Gastrocnemius medialis (tissue), 4 donors: ENCODE results near the gene SLC22A6. TPM values are rescaled to one million over a fixed set of nuclear protein-coding genes. Genes with fewer than 3 reads are reported as not detected.
"Not testable (repeated sequence)": the region's sequence is repeated elsewhere in the genome, so short reads cannot be mapped to it uniquely, and the experiment has no call there.

Source experiments
- ATAC-seq, 2 donors: fragments of 150-250 bp; one replicate each; pipeline ENCODE4 v1.9.1; 2016
- DNase-seq, 2 donors: peaks; one replicate each; pipeline ENCODE4 v3.0.0-alpha.2; 2019
- H3K27ac ChIP-seq, 4 donors: fragments of 200-600 bp; sonication (generic); 1 replicate in 1 of 4; 2 replicates in 3 of 4; pipeline ENCODE4 v1.5.1; 2016 to 2018; ENCODE audit warnings: mild to moderate bottlenecking in 2 of 4, moderate library complexity in 1 of 4
- H3K27me3 ChIP-seq, 3 donors: fragments of 200-600 bp; sonication (generic) in 2 of 3; 1 replicate in 1 of 3; 2 replicates in 2 of 3; pipeline versions ENCODE4 v1.5.1 to v1.6.0; 2016 to 2019; ENCODE audit warnings: mild to moderate bottlenecking in 1 of 3, moderate library complexity in 1 of 3
- H3K36me3 ChIP-seq, 2 donors: fragments of 200-600 bp; sonication (generic) in 1 of 2; one replicate each; pipeline ENCODE4 v1.5.1; 2017 to 2018
- H3K4me1 ChIP-seq, 2 donors: fragments of 200-600 bp; sonication (generic) in 1 of 2; one replicate each; pipeline ENCODE4 v1.5.1; 2016 to 2017; ENCODE audit warnings: mild to moderate bottlenecking in 2 of 2
- H3K4me3 ChIP-seq, 4 donors: fragments of 200-600 bp; sonication (generic) in 3 of 4; 1 replicate in 1 of 4; 2 replicates in 3 of 4; pipeline ENCODE4 v1.5.1; 2016 to 2019; ENCODE audit warnings: mild to moderate bottlenecking in 2 of 4
- H3K9me3 ChIP-seq, 3 donors: fragments of 200-600 bp; sonication (generic) in 2 of 3; 1 replicate in 1 of 3; 2 replicates in 2 of 3; pipeline ENCODE4 v1.5.1; 2016 to 2019
- CTCF ChIP-seq, 5 experiments: fragments of 450-650 bp in 3 of 5; fragments of 200-600 bp in 2 of 5; sonication (generic) in 2 of 5; IDR thresholded peaks in 4 of 5; conservative IDR thresholded peaks in 1 of 5; 1 replicate in 4 of 5; 2 replicates in 1 of 5; pipeline ENCODE4 v1.5.1; 2016 to 2019; ENCODE audit warnings: antibody characterized with exemption in 5 of 5, mild to moderate bottlenecking in 3 of 5, moderate library complexity in 3 of 5
- POLR2A ChIP-seq, 2 donors: fragments of 450-650 bp; IDR thresholded peaks; one replicate each; pipeline ENCODE4 v1.6.1; 2017; ENCODE audit warnings: antibody characterized with exemption in 2 of 2, mild to moderate bottlenecking in 2 of 2, moderate library complexity in 2 of 2
- in situ Hi-C, 4 donors: fragments of 200-750 bp; cut with MboI; loops; one replicate each; pipeline versions ENCODE4 v1.15.0 to v1.8.0; 2017; ENCODE audit warnings: low sequenced_read_pairs in 4 of 4
- intact Hi-C: fragments of 100-400 bp; cut with DNase I; formaldehyde crosslinking; loops from one replicate; pipeline ENCODE4 v1.15.1; 2023; ENCODE audit warnings: low total_unique reads
- total RNA-seq, 4 donors: library from RNA; depleted of rRNA; stranded (reverse); fragments of >200 nt; gene quantifications; one replicate each; pipeline versions ENCODE4 v1.1.0 to v1.2.3, GENCODE V29; 2016

The SLC22A6 gene
- total RNA-seq, 4 donors from 2014 or later = not detected

- TF ChIP-seq POLR2A (IDR thresholded peaks at IDR 0.05) = no peak
- TF ChIP-seq CTCF (IDR thresholded peaks at IDR 0.05 in 4 of 5, conservative IDR thresholded peaks at IDR 0.05 in 1 of 5) = no peak
- H3K4me3 ChIP-seq = no peak overlapping the region
- H3K36me3 ChIP-seq = no peaks in the 10 kb centered on the region
- H3K9me3 ChIP-seq = no peaks in the 10 kb centered on the region
- DNase-seq (no peak), ATAC-seq (no peak)
- peaks cover under 1% of the 10 kb centered on the region in 2 donors for H3K4me1 ChIP-seq
- in situ Hi-C loops (no loop called here), intact Hi-C loops (no loop called here)
- H3K27me3 ChIP-seq = no peaks in the 10 kb centered on the region
- H3K27ac ChIP-seq = no peak overlapping the region
Observed at GRCh38 chr11:62953811-62954210, 31.0 kb downstream of the SLC22A6 start.

- no peaks in the 10 kb centered on the region for H3K36me3 ChIP-seq
- DNase-seq (no peak), ATAC-seq (no peak)
- in situ Hi-C loops (no loop called here), intact Hi-C loops (no loop called here)
- no peak overlapping the region for H3K4me3 ChIP-seq
- TF ChIP-seq CTCF (IDR thresholded peaks at IDR 0.05 in 4 of 5, conservative IDR thresholded peaks at IDR 0.05 in 1 of 5) (no peak), POLR2A (IDR thresholded peaks at IDR 0.05) (no peak)
- H3K9me3 ChIP-seq = no peaks in the 10 kb centered on the region
- H3K27ac ChIP-seq = no peak overlapping the region
- H3K4me1 ChIP-seq = no peaks in the 10 kb centered on the region
- H3K27me3 ChIP-seq = no peaks in the 10 kb centered on the region
Observed at GRCh38 chr11:62948765-62949320, 35.9 kb downstream of the SLC22A6 start.

- DNase-seq, intact Hi-C loops, H3K9me3 ChIP-seq, H3K27ac ChIP-seq, H3K36me3 ChIP-seq, H3K27me3 ChIP-seq, H3K4me3 ChIP-seq, ATAC-seq, in situ Hi-C loops, H3K4me1 ChIP-seq: not testable (repeated sequence)
Observed at GRCh38 chr11:62945538-62945937, 39.2 kb downstream of the SLC22A6 start.

- in situ Hi-C loops, H3K36me3 ChIP-seq, H3K27me3 ChIP-seq, DNase-seq, H3K9me3 ChIP-seq, ATAC-seq, intact Hi-C loops, H3K4me1 ChIP-seq, H3K27ac ChIP-seq, H3K4me3 ChIP-seq: not testable (repeated sequence)
Observed at GRCh38 chr11:62937528-62937927, 47.2 kb downstream of the SLC22A6 start.

- ATAC-seq (no peak), DNase-seq (no peak)
- H3K4me3 ChIP-seq = no peak overlapping the region
- no peak for TF ChIP-seq CTCF (IDR thresholded peaks at IDR 0.05 in 4 of 5, conservative IDR thresholded peaks at IDR 0.05 in 1 of 5)
- TF ChIP-seq POLR2A (IDR thresholded peaks at IDR 0.05) = no peak
- H3K27me3 ChIP-seq = no peaks in the 10 kb centered on the region
- H3K36me3 ChIP-seq = no peaks in the 10 kb centered on the region
- no peaks in the 10 kb centered on the region for H3K4me1 ChIP-seq
- H3K27ac ChIP-seq = no peak overlapping the region
- no peaks in the 10 kb centered on the region for H3K9me3 ChIP-seq
- in situ Hi-C loops = no loop called here
- intact Hi-C loops = no loop called here
Observed at GRCh38 chr11:62934496-62934785, 50.3 kb downstream of the SLC22A6 start.

GRCh38 chr11:62933750-62934495 lies 50.8 kb downstream of the SLC22A6 start:
- ATAC-seq (no peak), DNase-seq (no peak)
- Histone ChIP-seq H3K27me3 (no peaks in the 10 kb centered on the region), H3K9me3 (no peaks in the 10 kb centered on the region), H3K36me3 (no peaks in the 10 kb centered on the region), H3K27ac (no peak overlapping the region), H3K4me3 (no peak overlapping the region), H3K4me1 (no peaks in the 10 kb centered on the region)
- TF ChIP-seq CTCF (IDR thresholded peaks at IDR 0.05 in 4 of 5, conservative IDR thresholded peaks at IDR 0.05 in 1 of 5) = no peak
- no peak for TF ChIP-seq POLR2A (IDR thresholded peaks at IDR 0.05)
- in situ Hi-C loops (no loop called here), intact Hi-C loops (no loop called here)
